Fibroblast of skin of right biceps (primary cell): Measurements from ENCODE around the gene PID1.

ENCODE experiments used
- DNase-seq: peaks from one replicate; pipeline ENCODE4 v3.0.0-alpha.2; 2013

Gene PID1

GRCh38 chr2:229162015-229162414 lies 109.1 kb downstream of the PID1 start:
- no peak for DNase-seq

- DNase-seq: no peak
These were observed 110.1 kb downstream of the PID1 start for GRCh38 chr2:229160984-229161383.

DNA sequence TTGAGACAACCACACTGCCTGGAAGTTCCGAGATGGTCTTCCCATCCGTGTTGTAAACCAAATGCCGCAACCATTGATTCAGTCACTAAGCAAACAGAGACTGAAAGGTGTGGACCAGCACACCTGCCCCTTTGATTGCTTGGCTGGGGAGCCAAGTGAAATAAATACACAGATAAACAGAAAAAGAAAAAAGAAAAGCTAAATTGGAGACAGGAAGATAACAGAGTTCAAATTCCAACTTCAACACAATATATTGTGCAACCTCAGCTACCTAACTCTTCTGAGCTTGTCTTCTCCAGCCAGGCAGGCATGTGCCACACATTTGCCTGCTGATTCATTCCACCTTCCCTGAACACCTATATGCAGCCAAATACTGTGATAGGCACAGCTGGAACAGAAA lies 110.9 kb downstream of the PID1 start:
- no peak for DNase-seq

GRCh38 chr2:229159405-229159804 lies 111.7 kb downstream of the PID1 start:
- no peak for DNase-seq

- DNase-seq: peak; percentile 91
These were observed 116.7 kb downstream of the PID1 start for GRCh38 chr2:229154381-229154780.

DNA sequence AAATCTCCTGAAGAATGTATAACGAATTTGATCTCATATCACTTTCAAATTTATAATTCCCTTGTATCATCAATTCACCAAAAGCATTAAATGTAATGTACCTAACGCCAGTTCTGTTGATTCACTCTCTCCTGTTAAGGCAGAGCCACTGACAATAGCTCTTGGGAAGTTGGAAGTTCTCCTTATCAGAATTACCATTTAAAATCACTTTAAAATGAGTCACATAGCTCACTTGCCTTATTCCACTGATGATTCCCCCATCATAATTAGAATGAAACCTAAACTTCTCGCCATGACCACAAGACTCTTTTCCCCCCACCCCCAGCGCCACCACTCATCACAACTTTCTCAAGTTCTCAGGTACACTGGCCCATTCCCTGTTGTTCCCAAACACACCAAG lies 117.1 kb downstream of the PID1 start:
- DNase-seq: peak; percentile 64

DNA sequence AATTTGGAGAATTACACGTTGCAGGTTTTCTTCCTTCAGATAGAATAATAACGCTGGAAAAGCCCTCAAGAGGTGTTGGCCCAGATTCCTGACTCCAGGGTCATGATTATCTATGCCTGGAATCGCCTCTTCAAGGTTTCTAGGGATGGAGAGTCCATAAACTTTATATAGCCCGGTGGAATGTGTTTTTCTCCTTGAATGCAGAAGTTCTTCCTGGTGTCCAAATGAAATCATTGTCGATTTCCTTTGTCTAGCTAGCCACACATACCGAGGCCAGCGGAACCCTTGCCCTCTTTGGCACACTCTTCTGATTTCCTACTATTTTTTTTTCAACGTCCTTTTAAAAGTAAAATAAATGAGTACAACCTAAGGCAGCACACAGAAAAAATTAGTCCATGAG lies 117.8 kb downstream of the PID1 start:
- DNase-seq: no peak

DNA sequence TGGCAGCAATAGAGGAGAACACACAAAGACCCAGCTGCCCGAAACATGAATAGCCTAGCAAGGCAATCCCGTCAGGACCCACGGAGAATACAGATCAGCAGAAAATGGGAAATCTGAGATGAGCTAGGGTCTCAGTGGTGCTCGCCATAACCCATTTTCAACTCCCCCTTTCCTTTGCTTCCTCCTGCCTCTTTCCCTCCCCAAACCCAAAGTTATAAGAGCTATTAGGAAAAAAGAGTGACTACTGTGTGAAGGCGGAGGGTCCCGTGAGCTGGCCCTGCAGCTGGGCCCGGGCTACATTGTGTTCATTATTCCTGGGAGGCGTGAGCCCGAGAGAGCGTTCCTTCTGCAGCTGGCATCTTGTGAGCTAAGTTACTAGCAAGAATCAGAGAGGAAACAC lies 118.4 kb downstream of the PID1 start:
- DNase-seq: no peak

GRCh38 chr2:229150317-229150716 lies 120.8 kb downstream of the PID1 start:
- DNase-seq: no peak

GRCh38 chr2:229141424-229142025 lies 129.6 kb downstream of the PID1 start:
- peak; percentile 71 for DNase-seq

DNA sequence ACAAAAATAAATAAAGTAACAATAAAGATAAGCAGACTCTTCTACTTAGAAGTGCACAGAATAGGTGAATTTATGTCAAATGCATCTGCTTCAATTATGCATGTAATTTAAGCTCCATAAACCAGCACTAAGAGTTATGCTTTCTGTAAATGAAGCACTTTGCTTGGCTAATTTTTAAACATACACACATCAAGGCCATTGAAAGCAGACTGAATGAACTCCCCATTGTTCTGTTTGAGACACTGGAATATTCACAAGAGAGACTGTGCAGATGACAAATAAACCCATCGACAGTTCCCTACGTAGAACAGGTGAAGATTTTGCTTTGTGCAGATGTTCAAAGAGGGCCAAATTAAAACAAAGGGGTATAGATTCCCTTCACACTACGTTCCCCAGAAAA lies 133.4 kb downstream of the PID1 start:
- DNase-seq: no peak

DNA sequence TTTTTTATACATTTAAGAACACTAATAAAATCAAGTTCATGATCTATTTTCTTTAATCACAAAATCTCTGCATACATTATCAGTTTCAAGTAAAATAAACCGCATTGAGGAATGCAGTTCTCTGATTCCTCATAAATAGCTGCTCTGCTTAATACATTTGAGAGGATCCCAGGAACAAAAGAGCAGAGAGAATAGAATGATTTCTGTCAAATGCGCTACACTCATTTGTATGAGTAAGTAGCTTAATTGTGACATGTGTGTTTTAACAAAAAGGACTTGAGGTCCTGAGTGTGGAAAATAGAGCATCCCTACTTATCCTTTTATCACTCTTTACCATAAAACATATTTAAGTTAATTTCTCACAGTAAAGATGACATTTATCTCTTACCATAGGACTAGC lies 134.0 kb downstream of the PID1 start:
- no peak for DNase-seq

DNA sequence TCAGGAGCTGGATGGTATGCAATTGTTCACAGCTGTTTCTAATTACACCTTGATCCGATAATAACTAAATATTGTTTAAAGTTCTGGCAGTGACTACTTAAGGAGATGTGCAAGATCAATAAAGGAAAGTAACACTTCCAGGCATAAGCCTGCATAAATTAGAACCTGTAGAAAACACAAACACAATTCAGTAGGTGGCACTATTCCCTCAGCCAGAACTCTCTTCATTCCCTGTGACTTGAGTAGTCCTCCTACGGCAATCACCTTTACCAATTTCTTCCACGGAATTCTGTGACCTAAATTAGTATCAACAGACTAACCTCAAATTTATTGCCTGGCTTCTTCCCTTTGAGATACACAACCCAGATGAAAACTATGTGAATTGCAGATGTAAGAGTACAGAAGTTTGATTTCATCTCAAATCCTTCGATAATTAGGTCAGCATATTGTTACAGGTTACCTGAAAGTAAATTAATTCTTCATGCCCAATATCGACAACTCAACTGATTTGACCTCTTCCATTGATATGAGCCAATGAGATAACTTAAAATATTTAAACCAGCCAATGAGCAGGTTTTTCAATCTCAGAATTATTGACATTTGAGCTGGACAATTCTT lies 137.8 kb downstream of the PID1 start:
- DNase-seq: peak; percentile 43

DNA sequence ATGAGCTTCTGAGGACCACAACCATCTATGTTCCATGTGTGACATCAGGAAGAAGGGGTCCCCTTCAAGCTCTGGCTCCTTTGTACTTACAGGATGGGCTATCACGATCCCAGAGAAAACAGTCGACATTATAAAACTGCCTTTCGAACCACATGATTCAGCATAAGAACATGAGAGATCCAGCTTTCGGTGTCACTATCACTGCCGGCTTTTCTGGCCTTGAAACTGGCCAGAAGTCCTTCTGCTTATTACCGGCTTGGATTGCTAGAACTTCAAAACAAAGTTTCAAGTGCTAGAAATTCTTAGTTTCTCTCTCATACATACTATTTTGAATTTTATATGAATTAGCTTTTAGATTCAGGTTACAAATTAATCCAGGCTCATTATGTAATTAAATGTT lies 138.9 kb downstream of the PID1 start:
- DNase-seq: no peak

GRCh38 chr2:229130522-229130921 lies 140.6 kb downstream of the PID1 start:
- peak; percentile 31 for DNase-seq

DNA sequence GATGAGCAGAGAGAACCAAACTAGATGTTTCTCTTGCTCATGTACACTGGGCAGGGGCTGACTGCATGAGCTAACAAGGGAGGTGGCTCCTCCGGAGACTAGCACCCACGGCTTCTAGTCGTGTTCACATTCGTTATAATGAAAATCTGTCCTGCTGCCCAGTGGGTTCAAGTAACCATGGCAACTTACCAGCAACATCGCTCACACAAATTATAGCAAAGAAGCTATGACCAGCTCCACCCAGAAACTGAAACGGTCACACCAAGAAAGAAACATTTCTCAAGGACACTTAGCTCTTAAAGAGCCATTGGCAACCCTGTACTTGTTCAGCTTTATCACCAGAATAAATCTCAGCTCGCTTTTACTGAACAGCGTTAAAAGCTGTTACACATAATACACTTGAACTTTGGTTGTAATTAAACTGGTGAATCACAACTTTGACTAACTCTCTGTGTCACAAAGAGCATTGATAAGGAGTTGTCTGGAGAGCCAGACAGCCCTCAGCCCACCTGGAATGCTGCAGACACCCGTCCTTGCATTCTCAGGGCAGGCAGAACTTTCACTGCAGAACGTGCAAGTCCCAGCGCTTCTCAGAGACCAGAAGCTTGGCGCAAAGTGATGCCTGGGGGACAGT lies 141.2 kb downstream of the PID1 start:
- DNase-seq: peak; percentile 10

DNA sequence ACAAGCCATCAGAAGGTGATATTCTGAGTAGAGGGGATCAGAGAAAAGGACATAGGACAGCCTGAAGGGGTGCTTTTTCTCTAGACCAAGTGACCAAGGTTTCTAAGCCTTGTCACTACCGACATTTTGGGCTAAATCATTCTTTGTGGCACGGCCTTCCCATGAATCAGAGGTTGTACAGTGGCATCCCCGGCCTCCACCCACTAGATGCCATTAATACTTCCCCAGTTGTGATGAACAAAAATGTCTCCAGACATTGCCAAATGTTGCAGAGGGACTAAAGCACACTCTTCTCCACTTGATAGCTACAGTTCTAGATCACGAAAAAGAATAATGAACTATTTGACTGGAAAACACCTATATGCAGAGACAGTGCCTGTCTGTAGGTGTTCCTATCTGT lies 143.6 kb downstream of the PID1 start:
- no peak for DNase-seq

GRCh38 chr2:229126066-229126465 lies 145.0 kb downstream of the PID1 start:
- DNase-seq: no peak

- no peak for DNase-seq
These were observed 147.0 kb downstream of the PID1 start for GRCh38 chr2:229124136-229124535.

GRCh38 chr2:229118927-229119326 lies 152.2 kb downstream of the PID1 start:
- DNase-seq: no peak

DNA sequence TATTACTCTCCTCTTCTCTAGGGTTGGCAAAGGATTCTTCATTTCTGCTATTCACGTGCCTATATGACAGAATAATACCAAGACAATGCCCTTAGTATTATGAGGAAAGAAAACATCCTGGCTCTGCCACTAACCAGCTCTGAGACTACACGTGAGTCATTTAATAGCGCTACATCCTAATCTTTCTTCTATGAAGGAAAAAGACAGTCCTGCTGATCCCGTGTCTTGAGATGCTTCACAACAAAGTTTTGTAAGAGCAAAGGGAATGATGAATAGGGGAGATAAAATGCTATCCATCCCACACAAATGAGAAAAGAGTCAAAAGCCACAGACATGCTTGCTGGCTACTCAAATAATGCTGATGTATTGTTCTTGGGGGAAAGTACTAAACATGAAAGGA lies 152.8 kb downstream of the PID1 start:
- DNase-seq: peak; percentile 9

DNA sequence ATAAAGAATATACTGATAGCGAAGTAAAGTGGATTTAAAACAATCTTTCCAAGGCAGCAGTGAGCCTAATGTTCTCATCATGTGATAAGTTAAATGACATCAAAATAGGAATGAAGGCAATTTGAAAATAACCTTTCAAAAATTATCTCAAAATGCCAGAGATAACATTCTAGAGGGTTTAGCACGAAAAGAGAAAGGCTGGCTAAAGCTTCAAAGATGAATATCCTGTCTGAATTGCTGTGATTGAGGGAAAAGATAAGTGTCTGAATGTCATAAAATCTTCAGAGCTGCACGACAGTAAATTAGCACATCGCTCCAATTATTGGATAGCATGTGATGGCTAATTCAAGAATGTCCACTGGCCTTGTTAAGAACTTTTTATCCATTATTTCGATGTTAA lies 159.3 kb downstream of the PID1 start:
- no peak for DNase-seq

GRCh38 chr2:229109195-229109594 lies 161.9 kb downstream of the PID1 start:
- DNase-seq: no peak

- no peak for DNase-seq
These were observed 163.5 kb downstream of the PID1 start for GRCh38 chr2:229107601-229108000.

DNA sequence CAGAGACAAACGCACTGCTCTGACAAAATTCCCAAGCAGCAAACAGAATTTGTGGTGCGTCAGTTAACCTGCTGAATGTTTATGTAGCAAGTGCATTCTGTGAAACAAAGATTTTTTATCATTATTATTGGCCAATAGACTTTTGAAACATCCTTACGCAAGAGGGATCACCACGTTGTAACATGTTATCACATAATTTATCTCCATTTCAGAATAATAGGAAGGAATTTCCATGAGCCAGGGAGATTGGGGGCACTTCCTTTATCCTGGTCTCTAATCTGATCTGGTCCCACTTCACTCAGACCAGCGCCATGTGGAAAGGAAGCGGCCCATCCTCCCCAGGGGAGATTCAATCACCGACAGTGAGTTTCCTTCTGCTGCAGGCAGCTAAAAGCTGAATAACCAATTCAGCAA lies 166.1 kb downstream of the PID1 start:
- DNase-seq: no peak
